ENCODE results near the gene NPC1L1.

The NPC1L1 gene

DNA sequence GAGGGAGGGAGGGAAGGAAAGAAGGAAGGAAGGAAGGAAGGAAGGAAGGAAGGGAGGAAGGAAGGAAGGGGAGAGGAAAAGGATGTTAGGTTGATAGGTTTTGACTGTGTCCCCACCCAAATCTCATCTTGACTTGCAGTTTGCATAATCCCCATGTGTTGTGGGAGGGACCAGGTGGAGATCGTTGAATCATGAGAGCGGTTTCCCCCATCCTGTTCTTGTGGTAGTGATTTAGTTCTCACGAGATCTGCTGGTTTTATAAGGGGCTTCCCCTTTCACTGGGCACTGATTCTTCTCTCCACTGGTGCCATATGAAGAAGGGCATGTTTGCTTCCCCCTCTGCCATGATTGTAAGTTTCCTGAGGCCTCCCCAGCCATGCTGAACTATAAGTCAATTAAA lies 35.5 kb downstream of the NPC1L1 start:
- DNase-seq: no peak

DNA sequence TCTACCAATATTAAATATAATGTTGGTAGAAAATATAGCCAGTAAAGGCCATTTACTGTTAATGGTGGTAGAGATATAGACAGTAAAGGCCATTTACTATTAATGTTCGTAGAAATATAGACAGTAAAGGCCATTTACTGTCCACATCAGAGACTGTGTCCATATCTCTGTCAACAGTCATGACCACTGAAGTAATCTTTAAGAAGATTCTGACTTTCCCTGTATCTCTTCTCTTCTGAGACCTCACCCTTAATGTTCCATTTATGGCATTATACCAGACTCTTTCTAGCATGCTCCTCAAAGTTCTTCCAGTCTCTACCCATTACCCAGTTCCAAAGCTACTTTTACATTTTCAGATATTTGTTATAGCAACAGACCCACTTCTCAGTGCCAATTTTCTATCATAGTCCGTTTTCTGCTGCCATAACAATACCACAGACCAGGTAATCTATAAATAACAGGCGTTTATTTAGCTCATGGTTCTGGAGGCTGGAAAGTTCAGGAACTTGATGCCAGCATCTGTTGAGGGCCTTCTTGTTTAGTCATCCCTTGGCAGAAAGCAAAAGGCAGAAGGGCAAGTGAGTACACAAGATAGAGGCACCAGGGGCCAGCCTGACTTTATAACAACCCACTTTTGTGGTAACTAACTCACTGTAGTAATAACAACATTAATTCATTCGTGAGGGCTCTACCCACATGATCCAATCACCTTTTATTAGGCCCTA lies 42.7 kb downstream of the NPC1L1 start:
- no peak for DNase-seq

DNA sequence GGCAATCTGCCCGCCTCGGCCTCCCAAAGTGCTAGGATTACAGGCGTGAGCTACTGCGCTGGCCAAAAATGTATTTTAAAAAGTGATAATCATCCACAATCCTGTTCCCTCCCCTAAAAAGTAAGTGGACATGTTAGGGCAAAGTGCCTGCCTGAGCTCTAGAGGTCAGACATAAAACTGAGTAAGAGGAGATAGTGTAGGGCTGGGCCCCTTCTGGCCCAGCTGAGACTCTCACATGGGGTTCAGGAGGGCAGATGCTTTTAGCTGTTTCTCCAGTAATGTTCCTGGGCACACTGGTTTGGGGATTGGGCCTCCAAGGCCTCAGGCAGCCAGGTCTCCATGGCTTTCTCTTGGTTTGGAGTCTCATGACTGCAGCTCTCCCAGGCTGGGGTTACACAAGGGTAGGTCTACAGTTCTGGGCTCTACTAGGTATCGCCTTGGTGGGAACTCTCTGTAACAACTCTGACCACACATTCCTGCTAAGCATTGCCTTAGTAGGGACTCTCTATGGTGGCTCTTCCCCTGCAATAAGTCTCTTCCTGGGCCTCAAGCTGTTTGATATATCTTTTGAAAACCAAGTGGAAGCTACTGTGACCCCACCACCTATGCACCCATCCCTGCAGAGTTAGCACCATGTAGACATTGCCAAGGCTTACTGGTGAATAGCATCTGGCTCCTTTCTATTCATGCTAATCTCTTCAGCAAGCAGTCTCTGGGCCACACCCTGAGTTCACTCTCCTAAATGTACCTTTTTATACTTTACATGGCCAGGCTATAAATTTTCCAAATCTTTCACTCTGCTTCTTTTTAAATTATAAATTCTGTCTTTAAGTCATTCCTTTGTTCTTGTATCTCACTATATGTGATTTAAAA lies 43.7 kb downstream of the NPC1L1 start:
- DNase-seq: no peak

DNA sequence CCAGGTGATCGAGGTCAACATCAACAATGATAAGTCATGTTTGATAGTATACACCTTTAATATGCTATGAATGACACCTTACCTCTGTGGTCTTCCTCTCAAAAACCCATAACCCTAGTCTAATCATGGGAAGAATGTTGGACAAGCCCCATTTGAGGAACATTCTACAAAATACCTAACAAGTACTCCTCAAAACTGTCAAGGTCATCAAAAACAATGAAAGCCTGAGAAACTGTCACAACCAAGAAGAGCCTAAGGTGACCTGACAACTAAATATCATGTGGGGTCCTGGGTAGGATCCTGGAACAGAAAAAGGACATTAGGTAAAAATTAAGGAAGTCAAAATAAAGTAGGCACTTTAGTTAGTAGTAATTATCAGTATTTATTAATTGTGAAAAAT lies 44.7 kb downstream of the NPC1L1 start:
- DNase-seq: no peak

DNA sequence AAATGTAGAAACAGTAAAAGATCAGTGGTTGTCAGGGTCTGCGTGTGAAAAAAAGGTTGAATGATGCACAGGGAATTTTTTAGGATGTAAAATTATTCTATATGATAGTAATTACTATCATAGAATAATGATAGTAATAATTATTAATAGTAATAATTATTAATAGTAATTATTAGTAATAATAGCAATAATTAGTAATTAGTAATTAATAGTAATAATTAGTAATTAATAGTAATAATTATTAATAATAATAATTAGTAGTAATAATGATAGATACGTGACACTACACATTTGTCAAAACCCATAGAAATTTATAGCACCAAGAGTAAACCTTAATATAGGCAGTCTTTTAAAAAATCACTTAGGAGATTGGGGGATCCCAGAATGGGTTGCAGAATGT lies 46.2 kb downstream of the NPC1L1 start:
- DNase-seq: no peak

DNA sequence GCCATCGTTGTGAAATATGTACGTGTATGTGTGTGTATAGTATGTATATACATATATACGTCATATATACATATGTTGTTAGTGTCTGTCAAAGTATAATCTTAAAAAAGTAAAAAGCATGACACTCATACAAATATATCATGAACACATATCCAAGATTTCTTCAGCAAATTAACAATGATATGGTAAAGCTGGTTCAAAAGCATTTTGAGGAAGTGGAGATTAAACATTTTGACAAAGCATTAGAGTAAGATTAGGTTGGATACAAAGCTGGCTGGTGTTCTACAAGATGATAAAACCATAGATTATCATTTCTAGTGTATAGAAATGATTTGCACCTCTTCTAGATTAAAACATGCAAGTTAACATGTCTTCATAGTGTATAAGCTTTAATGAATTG lies 49.9 kb downstream of the NPC1L1 start:
- DNase-seq: no peak

DNA sequence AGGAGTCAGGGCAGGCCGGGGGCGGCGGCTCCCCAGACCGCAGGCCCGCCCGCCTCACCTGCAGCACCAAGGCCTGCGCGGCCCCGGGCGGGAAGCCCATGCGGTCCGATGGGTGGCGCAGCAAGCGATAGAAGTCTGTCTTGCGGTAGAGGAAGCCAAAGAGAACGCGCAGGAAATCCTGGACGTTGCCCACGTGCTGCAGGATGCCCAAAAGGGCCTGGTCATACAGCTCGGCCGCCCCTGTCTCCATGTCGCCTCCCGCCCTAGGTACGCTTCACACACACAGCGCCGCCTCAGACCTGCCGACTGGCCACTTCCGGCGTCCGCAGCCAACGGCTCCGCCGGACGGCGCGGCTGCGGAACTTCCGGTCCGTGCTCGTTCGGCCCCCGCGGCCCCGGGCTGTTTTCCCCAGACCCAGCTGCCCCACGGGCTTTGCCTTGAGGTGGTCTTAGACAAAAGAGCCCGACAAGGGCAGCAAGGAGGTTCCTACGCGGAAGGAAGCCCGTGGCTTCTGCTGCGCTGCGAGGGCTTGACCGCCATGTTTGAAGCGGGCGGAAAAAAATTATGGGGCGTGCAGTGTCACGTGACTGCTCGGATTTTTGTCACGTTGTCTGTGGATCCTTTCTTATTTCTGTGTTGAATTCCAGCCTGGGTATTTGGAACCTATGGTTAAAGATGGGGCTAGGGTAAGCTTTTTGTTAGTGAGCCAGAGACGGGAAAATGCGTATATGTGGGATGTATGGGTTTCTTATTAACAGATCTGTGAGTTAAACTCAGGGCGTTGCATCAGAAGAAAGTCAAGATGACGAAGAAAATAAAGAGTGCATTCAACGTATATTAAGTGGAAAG lies 50.6 kb downstream of the NPC1L1 start, which contains the start of gene NUDCD3:
Gene NUDCD3, minus strand, starts transcription at position 308 of the 850 bp plus-strand sequence. Its CDS starts 58 bp downstream, at position 250.
- DNase-seq: peak; percentile 94

DNA sequence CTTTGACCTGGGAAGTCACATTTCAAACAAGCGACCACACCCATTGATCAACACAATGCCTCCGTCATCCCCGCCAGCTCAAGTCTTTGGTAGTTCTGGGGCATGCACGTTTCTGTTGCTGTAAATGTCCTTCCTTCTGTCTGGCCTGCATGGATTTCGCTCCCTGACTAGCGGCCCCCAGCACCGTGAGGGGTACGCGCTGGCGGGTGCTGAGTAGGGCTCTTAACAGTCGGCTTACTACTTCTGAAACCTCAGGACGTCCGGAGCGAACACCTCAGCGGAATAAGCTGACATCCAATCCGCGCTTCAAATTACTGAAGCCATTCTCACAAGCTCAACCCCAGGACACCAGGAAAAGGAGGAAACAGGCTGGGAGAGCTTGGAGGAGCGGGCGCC lies 51.2 kb downstream of the NPC1L1 start:
- peak; percentile 68 for DNase-seq

DNA sequence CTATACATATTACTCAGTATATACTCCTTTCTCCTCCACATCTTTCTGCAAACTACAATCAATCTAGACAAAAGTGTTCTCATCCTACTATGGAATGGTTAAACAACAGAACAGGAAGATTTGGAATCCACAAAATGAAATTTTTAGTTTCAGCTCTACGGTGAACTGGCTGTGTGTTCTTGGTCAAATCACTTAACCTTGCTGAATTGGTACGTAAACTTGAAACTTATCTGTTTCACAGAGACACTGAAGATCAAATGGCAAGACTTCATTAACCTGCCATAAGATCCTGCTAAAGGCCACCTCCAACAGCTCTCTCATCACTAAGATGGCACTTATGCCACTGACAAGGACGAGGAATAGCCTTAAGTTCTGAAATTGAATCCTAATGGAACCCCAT lies 52.2 kb downstream of the NPC1L1 start:
- DNase-seq: no peak

DNA sequence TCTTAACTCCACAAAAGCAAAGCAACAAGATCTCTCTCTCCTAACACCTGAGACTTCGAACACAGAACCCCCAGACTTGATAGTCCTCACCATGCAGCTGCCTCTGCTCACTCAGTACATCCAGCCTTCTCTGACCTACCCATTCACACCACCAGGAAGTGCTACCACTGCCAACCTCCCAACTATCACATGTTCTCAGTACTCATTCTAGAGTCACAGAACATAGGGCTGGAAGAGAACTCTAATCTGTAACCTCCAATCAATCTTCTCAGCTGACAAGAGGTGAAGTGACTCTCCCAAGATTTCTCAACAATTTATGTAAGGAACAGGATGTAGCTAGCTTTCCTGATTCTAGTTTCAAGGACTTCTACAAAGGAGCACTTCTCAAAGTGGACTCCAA lies 54.4 kb downstream of the NPC1L1 start:
- peak; percentile 34 for DNase-seq

DNA sequence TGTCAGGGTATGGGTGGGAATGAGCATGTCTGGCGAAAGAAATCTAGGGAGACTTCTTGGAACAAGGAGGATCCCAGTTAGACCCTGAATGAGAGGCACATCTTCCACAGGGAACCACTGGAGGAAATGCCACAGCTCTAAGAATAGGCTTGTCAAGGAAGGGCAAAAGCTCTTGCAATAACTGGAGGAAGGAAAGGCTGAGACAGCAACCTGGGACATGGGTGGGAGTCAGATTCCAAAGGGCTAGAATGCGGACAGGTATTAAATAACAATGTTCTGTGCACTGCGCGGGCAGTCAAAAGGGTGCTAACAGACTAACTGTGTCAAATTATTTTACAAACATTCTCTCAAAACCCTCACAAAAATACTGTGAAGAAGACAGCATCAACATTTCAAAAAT lies 55.1 kb downstream of the NPC1L1 start:
- DNase-seq: no peak

DNA sequence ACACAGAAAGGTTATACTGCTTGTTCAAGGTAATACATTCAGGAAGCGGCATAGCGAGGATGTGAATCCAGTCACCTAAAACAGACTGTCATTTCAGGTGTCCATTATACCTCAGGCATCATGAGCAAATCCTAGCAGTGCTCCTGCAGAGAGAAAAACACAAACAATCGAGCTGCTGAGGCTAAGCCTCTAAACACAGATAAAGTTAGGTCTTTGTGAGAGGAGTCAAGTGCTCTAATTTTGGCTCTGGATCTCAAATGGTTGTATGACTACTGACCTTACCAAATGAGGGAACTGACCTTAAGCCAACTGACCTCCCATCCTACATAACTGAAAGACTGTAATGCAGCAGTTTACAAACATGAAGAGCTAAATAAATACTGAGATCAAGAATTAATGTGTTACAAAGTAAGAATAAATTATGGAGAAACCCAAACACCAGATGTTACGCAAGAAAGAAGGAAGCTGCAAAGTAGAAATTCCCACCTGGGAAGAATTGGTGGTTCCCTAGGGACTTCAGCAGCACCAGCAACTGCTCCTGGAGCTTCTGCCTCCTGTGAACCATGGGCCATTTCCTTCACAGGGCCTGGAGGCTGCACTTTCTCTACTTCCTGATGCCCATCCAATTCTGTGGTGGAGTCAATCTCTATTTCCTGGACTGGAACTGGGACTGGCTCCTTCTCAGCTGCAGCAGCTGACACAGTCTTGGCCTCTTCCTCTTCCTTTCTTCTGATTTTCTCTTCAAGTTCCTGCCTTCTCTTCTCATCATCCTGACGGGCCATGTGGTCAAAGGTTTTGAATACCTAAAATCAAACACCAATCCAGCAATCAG lies 56.4 kb downstream of the NPC1L1 start:
- DNase-seq: no peak

DNA sequence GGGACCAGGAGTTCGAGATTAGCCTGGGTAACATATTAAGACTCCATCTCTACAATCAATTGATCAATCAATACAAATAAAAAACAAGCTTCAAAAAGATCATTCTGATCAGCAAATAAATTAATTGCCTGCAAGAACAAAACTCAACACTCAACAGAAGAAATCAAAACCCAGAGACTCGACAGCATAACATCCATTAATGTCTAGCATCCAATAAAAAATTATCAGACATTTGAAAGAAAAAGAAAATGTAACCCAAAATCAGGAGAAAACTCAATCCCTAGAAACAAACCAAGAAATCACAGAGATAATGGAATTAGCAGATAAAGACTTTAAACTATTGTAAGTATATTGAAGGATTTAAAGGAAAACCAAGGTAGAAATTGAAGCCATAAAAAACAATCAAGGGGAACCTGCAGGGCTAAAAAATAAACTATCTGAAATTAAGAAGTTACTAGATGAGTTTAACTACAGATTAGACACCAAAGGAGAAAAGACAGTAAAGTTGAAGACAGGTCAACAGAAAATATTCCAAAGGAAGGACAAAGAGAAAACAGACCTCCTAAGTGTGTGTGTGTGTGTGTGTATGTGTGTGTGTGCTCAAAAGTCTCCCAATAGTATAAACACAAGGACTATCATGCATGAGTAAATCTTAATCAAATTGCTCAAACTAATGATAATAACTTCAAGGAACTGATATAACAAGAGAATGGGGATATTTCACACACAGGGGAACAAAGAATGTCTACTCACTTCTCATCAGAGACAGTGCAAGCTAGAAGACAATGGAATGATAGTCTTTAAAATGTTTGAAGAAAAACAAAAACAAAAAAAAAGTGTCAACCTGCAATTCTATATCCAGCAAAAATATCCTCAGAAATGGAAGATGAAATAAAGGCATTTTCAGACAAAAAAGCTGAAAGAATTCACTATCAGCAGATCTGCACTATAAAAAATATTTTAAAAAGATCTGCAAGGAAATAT lies 58.3 kb downstream of the NPC1L1 start:
- no peak for DNase-seq

DNA sequence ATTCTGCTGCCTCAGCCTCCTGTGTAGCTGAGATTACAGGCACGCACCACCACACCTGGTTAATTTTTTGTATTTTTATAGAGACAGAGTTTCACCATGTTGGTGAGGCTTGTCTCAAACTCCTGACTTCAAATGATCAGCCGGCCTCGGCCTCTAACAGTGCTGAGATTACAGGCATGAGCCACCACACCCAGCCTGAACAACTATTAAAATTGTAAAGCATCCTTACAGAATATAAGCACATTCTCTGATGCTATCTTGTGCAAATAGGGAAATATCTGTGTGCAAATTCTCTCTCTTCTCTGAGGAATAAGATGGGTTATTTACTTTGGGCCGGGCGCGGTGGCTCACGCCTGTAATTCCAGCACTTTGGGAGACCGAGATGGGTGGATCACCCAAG lies 63.2 kb downstream of the NPC1L1 start:
- no peak for DNase-seq

DNA sequence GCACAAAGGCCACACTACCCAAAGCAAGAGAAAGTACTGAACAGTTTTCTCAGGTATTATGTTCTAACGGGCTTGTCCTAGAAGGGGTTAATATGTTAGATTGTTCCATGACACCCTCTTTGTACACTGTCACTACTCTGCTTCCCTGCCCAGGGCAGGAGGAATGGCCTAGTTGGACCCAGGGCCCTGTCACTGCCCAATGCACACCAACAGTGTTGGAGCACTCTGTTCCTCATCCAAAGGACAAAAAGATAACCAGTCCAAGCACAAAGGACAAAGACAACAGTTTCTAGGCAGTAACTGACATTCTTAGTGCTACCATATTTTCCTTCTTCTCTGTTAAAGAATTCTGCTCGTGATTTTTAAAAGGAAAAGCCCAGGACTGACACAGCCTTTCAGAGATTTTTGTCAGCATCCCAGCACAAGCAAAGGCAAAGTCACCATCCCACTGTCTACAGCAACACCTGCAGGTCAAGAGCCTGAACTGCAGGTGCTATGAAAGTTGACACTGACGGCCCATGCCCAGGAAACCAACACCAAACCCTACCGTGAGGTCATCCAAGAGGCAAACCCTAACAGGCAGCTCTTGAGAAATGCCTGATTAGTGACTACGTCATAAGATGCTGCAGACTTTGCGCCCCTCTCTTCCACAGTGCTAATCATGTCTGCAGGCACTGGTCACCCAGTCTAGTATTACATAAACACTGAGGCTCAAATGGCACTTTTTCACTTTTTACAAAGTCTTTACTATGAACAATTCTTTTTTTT lies 63.9 kb downstream of the NPC1L1 start:
- peak; percentile 94 for DNase-seq

DNA sequence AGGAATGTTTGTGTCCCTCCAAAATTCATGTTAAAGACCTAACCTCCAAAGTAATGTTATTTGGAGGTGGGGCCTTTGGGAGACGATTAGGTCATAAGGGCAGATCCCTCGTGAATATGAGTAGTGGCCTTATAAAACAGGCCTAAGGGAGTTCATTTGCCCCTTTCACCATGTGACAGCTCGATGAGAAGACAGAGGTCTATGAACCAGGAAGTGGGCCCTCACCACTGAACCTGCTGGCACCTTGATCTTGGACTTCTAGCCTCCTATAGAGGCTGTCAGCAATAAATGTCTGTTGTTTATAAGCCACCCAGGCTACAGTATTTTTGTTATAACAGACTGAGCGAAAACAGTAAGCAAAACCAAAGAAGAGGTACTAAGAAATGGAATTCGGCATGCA lies 64.8 kb downstream of the NPC1L1 start:
- DNase-seq: no peak

DNA sequence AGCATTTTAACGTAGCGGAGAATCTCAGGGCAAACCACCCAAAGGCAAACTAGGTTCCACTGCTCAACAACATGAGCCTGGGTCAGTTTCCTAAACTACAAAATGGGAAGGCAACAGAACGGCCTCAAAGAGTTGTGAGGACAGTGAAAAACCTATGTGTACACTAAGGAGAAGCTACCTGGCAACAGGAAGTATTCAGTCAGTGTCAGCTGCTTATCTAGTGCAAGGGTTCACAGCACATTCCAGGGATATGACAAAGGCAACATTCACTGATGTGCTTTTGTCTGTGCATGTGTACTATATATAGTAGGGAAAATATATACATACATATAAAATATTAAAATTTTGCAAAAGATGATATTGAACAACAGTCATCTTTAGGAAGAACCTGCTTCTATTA lies 67.8 kb downstream of the NPC1L1 start:
- peak; percentile 87 for DNase-seq

DNA sequence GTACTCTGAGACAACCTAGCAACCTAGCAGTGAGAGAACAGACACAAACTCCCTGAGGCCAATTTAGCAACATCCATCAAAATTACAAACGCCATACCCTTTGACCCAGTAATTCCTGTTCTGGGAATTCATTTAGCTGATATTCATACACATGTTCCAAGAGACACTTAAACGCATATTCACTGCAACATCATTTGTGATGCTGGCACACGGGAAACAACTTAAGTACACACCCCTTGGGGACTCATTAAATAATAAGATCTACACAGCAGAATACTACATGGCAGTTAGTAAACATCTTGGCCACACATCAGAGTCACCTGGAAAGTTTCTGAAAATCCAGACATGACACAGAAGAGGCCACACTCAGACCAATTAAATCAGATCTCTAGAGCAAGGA lies 68.3 kb downstream of the NPC1L1 start:
- DNase-seq: peak; percentile 28

DNA sequence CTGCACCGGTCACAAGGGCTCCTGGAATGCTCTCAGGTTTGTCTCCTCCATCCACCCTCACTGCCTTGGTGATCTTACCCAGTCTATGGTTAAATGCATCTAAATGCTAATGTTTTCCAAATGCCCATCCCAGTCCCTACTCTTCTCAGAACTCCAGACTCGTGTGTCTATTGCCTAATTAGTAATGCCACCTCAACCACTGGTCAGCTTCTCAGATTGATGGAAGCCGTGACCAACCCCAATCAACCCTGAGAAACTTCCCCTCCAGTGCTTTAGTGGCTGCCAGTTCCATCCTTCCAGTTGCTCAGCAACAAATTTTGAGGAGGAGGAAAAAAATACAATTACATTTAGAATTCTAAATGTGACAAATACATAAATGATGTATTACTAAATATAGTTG lies 69.3 kb downstream of the NPC1L1 start:
- peak; percentile 81 for DNase-seq

DNA sequence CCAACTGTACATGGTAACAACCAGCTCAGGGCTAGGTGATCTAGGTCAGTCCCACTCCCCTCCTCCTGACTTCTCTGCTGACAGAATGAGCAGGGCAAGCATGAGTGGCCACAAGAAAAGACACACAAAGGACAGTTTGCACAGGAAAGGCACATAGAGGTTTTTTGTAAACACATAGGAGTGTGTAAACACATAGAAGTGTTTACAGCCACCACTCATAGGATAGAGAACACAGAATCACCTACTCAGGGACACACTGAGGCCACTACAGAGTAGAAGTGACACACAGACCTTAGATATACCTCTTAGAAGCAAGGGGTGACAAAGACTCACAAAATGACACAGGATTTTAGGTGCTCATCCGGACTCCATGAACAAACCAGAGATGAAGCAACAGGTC lies 69.7 kb downstream of the NPC1L1 start:
- peak; percentile 95 for DNase-seq

Measured in DMS53 (cell line).